AG20443 (cell line): ENCODE data around the gene MED25.
A peak's percentile ranks its signal among the peaks of the same experiment; 100 is the strongest.

Experiments used
- DNase-seq: peaks from one replicate; pipeline ENCODE4 v3.0.0; 2012; ENCODE audit warnings: low spot score, mixed read lengths

MED25 gene

DNA sequence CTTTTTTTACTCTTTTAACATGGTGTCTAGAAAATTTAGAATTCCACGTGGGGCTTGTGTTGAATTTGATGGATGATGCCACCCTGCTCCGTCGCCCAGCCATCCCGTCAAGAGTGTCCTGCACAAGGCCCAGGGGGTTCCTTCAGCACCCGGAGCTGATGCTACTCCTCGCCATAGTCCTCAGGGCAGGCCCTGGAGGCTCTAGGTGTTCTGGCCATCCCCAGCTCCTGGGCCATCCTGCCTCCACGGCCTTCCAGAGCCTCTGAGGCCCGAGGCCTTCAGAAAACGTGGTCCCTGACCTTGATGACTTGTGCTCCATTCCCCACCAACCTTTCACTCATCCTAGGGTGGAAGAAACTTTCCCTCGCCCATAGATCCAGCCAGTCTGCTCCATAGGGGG, 55.7 kb downstream of the MED25 start:
- DNase-seq: no peak

DNA sequence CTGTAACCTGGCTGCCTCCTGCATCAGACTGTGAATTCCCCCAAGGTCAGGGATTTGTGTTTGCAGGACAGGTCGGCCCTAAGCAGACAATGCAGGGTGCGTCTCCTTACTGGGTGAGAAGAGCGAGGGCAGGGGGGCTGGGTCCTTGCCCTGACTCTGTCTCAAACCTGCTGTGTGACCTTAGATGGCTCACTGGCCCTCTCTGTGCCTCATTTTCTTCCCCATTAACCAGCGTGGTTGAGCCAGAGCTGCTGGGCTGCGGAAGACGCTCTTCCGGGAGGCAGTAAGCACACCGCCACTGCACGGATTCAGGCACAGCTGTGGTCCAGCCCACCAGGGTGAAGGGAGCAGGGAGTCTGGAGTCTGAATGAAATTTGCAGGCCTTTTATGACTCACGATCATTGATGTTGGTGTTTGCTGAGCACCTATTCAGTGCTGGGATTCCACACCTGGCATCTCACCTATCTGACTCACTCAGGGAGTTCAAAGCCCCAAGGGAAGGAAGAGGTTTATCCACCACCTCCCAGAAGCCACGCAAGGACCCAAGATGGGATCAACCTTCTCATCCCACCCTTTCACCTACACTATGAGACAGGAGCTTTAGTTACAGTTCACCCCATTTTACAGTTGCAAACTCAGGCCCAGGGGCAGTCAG, 56.5 kb downstream of the MED25 start:
- no peak for DNase-seq

DNA sequence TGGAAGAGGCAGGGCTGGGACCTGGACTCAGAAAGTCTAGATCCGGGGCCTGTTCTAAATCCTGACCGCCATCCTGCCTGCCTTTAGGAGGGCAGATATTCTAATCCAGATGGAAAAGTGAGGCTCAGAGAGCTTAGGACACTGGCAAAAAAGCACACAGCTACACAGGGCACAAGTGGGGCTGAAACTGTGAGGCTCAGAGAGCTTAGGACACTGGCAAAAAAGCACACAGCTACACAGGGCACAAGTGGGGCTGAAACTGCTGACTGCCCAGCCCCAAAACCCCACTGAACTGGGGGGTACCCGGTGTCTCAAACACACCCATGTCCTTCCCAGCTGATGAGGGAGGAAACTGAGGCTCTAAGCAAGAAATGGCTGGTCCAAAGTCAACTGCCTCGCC, 57.1 kb downstream of the MED25 start:
- no peak for DNase-seq

DNA sequence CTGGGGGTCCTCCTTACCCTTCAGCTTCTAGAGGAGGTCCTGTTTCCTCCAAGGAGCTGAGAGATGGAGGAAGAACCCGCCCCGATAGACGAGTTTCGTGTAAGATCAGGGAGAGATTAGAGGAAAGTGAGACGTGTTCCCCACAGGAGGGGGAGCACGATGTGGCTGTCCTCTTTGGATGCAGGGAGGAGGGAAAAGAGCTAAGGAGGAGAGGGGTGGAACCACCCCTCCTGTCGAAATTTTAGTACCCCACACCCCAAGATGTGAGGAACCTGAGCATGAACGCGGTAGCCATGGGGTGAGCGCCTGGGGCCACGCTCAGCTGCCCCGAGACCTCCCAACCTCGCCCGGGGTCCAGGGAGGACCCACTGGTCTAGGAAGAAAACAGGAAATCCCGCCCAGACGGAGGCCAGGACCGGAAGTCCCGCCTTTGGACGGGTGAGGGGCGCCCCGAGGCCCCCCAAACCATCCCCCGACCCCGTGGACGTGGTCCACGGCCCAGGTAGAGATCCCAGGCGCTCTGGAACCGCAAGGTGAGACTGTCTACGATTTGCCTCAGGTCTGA, 57.9 kb downstream of the MED25 start:
- DNase-seq: no peak

DNA sequence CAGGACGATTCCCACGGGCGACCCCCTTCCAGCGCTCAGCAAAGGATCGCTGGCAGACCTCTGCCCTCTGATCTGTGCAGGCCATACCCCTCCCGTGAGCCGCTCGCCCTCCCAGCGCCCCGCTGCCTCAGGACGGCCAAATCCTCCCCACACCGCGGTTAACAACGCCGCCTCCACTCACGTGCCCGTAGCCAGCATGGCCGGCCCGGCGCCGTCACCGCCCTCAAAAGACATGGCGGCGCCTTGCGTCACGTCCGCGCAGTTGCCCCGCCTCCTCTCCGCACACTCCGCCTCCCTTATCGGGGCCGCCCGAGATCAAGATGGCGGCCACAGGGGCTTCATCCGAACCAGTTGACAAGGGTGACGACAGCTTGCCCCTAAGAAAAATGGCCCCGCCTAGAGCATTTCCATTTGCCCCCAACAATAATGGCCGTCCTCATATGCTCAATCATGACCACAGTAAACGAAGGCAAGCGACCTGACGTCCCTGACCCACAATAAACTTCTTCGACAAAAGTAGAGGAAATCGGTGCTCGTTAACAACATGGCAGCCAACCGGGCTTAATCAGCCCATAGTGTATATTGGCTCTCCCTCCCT, 58.4 kb downstream of the MED25 start:
- peak; percentile 87 for DNase-seq

DNA sequence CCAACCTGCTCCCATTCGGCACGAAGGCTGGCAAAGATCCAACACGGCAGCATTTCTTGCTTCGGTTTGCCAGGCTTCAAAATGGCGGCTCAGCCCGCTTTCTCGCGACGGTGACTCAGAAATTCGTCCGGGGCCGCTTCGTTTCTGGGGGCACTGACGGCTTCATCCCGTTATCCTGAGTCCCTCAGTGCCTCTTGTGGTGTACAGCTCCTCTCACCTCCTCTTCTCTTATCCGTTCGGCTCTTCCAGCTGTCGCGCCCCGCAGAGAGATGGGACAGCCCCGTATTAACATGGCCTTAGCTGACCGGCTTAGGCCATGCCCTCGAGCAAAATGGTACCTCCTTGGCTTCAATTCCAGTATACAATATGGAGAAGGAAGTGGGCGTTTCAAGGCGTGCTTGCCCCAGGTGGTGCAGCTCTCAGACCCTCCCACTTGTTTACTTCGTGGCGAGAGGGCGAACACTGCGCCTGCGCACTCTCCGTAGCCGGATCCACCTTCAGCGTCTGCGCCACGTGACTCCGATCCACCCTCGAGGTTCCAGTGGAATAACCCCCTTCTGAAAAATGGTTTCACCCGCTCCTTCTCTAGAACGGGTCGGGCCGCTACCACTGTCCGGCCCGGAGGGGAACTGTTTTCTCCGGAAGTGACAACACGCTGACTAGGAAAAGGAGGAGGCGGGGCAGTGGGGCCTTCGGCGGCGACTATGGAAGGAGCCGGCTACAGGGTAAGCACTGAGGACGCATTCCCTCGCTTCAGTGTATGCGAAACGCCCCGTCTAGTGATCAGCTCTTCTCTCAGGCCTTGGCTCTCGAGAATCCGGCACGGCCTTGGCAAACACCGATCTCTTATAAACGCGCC, 59.2 kb downstream of the MED25 start, which contains the start of the genes AKT1S1 and TBC1D17:
Gene AKT1S1 (minus strand): TSS at position 336 of the 859 bp plus-strand sequence. CDS start 4,060 bp downstream, outside the sequence.
Gene TBC1D17 (plus strand): TSS at position 683 of the 859 bp plus-strand sequence. CDS start 22 bp downstream, at position 705.
- peak; percentile 98 for DNase-seq

DNA sequence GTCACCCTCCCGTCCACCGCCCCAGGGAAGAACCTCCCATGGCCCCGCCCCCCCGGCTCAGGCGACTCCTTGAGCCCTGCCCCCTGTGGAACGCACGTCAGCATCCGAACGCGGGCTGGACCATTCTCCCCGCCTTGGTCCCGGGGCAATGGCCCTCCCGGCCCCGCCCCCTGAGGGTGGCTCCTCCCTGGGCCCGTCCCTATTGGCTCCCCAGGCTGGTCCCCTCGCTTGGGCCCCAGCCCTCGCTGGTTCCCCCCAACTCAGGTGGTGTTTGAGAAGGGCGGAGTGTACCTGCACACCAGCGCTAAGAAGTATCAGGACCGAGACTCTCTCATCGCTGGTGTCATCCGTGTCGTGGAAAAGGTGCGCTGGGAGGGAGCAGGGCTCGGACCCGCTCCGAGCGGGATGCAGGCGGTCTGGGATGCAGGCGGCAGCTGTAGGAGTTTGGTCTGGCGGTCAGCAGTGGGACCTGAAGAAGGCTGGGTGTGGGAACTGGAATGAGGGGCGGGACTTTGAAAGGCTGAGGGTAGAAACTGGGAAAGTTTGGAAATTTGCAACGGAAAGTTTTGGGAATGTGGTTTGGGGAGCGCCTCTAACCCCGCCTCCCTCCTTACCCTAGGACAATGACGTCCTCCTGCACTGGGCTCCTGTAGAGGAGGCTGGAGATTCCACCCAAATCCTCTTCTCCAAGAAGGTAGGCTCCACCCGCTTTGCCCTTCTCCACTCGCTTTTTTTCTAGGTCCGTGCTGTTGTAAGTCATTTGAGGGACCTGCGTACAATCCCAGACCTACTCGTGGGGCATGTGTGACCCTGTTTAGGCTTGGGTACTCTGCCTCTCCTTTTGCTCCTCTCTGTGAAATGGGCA, 60.0 kb downstream of the MED25 start:
- peak; percentile 98 for DNase-seq

DNA sequence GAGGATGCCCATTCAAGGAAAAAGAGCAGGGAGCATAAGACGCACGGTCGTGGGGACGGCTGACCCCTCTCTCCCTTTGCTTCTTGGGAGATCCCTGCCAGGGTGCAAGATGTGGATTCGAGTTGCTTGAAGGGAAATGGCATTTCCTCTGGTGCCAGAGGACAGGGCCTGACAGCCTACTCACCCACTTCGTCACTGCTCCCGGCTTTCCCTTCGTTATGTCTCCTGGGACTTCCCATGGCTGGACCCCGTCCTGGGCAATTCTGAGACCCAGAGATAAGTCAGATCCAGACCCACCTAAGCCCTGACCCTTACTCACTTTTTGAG, 60.6 kb downstream of the MED25 start:
- DNase-seq: no peak

DNA sequence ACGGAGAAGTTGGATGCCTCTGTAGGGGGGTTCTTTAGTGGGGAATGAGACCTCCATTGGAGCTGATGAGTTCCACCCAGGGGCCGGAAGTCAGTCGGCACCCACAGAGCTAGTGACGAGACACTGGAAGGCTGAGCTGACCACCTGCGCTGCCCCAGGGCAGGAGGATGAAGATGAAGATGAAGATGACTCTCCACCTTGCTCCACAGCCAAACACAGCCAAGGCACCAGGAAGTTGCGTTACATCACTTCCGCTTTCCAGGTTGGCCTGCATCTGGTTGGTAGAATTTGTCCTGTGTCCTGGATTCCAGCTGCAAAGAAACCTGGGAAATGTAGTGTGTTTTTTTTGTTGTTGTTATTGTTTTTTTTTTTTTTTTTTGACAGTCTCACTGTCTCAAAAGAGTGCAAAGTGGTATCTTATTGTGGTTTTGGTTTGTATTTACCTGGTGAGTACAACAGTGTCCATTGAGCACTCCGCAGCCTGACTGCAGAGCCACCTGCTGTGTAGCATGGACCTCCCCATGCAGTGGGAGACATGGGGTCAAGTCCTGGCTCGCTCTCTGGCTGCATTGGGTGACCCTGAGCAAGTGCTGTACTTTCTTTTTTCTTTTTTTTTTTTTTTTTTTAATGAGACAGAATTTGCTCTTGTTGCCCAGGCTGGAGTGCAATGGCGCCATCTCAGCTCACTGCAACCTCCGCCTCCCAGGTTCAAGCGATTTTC, 61.3 kb downstream of the MED25 start:
- no peak for DNase-seq

DNA sequence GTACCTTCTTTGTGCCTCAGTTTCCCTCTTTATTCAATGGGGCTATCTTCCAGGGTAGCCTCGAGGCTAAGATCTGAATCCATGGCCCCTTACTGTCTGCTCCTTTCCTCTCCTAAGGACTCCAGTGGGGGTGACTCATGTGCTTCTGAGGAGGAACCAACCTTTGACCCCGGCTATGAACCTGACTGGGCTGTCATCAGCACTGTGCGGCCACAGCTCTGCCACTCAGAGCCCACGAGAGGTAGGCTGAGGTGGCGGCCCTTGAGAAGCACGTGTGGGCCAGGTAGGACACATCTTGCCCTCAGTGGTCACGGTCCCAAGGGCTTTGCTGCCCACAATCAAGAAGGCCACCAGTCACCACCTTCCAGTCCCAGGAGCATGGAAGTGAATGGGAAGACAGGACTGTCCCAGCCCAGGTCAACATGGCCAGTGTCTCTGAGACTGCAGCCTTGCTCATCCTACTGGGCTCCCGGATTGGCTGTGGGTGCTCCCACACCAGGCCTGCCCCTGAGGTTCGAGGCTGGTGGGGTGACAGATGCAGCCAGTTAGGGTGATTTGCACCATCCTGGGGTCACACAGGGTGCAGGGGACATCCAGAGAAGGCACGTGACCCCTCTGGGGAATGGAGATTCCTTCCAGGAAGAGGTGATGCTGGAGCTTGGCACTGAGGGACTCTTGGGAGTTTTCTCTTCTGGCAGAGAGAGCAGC, 62.2 kb downstream of the MED25 start:
- no peak for DNase-seq

DNA sequence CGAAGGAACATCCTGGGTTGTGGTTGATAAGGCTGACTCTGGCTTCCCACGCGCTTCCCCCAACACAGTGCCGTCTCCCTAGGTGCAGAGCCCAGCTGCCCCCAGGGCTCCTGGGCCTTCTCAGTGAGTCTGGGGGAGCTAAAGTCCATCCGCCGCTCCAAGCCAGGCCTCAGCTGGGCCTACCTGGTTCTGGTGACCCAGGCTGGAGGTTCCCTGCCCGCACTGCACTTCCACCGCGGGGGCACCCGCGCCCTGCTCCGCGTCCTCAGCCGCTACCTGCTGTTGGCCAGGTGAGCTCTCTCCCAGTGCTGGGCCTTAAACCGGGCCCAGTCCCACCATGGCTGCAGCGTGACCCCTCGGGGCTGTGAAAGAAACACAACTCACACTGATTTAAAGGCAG, 63.1 kb downstream of the MED25 start:
- no peak for DNase-seq

DNA sequence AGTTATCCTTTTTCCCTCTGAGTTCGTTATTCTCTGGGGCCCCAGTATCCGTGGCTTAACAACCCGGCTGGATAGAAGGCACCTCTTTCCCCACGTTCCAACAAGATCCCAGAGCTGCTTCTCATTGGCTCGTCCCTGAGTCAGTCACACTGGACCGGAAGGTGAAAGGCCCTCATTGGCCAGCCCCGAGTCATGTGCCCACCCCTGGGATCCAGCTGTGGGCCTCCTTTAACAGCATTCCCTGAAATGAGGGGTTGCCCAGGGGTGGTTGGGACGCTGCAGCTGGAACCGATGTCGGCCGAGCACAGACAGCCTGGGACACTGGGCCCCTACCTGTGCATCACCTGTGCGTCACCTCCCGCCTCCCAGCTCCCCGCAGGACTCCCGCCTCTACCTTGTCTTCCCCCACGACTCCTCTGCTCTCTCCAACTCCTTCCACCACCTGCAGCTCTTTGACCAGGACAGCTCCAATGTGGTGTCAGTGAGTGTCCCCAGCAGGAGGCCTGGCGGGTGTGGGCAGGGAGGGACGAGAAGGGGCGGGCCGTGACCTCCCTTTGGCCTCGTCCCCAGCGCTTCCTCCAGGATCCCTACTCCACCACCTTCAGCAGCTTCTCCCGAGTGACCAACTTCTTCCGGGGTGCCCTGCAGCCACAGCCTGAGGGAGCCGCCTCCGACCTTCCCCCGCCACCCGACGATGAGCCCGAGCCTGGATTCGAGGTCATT, 63.7 kb downstream of the MED25 start:
- no peak for DNase-seq

DNA sequence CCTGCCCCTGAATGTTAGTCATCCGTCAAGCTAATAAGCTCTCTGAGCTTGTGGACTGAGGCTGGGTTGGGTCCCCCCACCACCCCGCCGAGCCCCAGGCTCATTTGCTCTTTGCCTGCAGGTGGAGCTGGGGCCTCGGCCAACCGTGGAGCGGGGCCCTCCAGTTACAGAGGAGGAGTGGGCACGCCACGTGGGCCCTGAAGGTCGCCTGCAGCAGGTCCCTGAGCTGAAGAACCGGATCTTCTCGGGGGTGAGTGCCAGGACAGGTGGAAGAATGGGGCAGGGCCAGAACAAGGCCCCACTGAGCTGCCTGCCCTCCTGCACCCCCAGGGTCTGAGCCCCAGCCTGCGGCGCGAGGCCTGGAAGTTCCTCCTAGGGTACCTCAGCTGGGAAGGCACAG, 64.6 kb downstream of the MED25 start:
- no peak for DNase-seq

DNA sequence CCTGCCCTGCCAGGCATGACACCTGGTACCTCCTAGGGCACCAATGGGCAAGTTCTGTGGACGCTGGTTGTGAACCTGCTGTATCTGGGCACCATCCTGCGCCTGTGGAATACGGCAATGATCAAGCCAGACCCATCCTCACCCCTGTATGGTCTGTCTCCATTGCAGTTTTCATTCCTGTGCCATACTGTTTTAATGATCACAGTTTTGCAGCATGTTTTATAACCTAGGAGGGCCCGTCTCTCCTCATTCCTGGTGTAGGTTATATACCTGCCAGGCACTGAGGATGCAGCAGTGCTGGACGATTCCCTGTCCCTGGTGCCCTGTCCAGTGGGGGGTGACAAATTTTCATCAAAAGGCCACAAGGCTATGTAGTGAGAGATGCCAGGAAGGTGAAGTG, 65.0 kb downstream of the MED25 start:
- no peak for DNase-seq

DNA sequence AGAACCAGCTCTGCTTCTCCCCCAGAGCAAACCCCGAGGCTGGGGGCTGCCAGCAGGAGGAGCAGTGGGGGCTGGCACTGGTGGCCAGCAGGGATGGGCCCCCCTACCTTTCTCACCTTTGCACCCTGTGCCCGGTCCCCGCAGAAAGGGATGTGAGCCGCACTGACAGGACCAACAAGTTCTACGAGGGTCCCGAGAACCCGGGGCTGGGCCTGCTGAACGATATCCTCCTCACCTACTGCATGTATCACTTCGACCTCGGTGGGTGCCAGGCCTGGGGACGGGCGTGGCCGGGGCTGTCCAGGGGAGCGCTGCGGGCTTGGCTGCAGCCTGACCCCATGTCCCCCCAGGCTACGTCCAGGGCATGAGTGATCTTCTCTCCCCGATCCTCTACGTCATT, 66.0 kb downstream of the MED25 start:
- no peak for DNase-seq

DNA sequence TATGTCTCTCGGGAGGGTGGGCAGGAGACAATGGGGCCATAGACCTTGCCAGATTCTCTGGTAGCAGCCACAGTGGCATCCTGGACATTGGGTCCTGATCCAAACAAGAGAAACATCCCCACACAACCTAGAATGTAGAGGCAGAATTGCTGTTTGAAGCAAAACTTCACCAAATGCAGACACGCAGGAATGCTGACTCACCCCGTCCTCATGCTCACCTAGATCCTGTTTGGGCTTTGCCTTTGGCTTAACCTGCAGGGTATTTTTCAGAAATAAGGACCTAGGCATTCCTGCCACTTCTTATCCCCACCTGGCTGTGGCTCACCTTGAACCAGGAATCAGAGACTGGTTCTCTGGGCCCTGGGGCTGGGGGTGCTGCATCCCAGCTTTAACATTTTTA, 66.7 kb downstream of the MED25 start:
- no peak for DNase-seq
